8988T (cell line): ENCODE data around the gene CCDC92B.
A peak's percentile ranks its signal among the peaks of the same experiment; 100 is the strongest.

ENCODE experiments used
- DNase-seq: peaks from one replicate; pipeline ENCODE4 v3.0.0; 2011

Gene CCDC92B

GRCh38 chr17:2718150-2718938 lies 31.1 kb downstream of the CCDC92B start:
- DNase-seq, result no peak

- DNase-seq, result no peak
Measured at GRCh38 chr17:2716649-2717048, 32.8 kb downstream of the CCDC92B start.

GRCh38 chr17:2713881-2714280 lies 35.6 kb downstream of the CCDC92B start:
- no peak for DNase-seq

GRCh38 chr17:2712300-2713043 lies 37.0 kb downstream of the CCDC92B start:
- no peak for DNase-seq

- DNase-seq, result peak; percentile 95
Measured at GRCh38 chr17:2711608-2712299, 37.7 kb downstream of the CCDC92B start, which contains the start of gene CLUH. Gene CLUH (minus strand): TSS chr17:2711764. CDS start chr17:2711661, 103 bp downstream.

GRCh38 chr17:2710803-2711607 lies 38.4 kb downstream of the CCDC92B start:
- no peak for DNase-seq

- no peak for DNase-seq
Measured at GRCh38 chr17:2710071-2710802, 39.2 kb downstream of the CCDC92B start.

GRCh38 chr17:2709183-2709661 lies 40.2 kb downstream of the CCDC92B start:
- DNase-seq, result peak; percentile 70

GRCh38 chr17:2708585-2709182 lies 40.8 kb downstream of the CCDC92B start:
- no peak for DNase-seq

GRCh38 chr17:2707721-2708584 lies 41.5 kb downstream of the CCDC92B start:
- DNase-seq, result no peak

GRCh38 chr17:2706911-2707510 lies 42.4 kb downstream of the CCDC92B start:
- no peak for DNase-seq

GRCh38 chr17:2705888-2706795 lies 43.3 kb downstream of the CCDC92B start:
- DNase-seq, result peak; percentile 23

GRCh38 chr17:2705263-2705662 lies 44.2 kb downstream of the CCDC92B start:
- DNase-seq, result peak; percentile 27

GRCh38 chr17:2704890-2705248 lies 44.6 kb downstream of the CCDC92B start:
- DNase-seq, result no peak

- DNase-seq, result peak; percentile 8
Measured at GRCh38 chr17:2704031-2704889, 45.2 kb downstream of the CCDC92B start.

GRCh38 chr17:2703606-2704005 lies 45.8 kb downstream of the CCDC92B start:
- no peak for DNase-seq

- DNase-seq, result peak; percentile 10
Measured at GRCh38 chr17:2703181-2703580, 46.3 kb downstream of the CCDC92B start.
